AG09319 (cell line): ENCODE measurements around the gene MAP3K9.

ENCODE experiments used
- DNase-seq: peaks from one replicate; pipeline ENCODE4 v3.0.0-alpha.2; 2010; ENCODE audit warnings: low read depth; ENCODE audit errors: extremely low read depth
- TF ChIP-seq, protein P1 (sequence below): IDR thresholded peaks from 2 replicates; pipeline ENCODE4 v1.5.1; 2011; ENCODE audit warnings: low read depth, mild to moderate bottlenecking, inconsistent platforms, low read length, moderate library complexity

The MAP3K9 gene

GRCh38 chr14:70804556-70805162 lies 4.7 kb downstream of the MAP3K9 start:
- DNase-seq: no peak
- TF ChIP-seq, protein P1, sequence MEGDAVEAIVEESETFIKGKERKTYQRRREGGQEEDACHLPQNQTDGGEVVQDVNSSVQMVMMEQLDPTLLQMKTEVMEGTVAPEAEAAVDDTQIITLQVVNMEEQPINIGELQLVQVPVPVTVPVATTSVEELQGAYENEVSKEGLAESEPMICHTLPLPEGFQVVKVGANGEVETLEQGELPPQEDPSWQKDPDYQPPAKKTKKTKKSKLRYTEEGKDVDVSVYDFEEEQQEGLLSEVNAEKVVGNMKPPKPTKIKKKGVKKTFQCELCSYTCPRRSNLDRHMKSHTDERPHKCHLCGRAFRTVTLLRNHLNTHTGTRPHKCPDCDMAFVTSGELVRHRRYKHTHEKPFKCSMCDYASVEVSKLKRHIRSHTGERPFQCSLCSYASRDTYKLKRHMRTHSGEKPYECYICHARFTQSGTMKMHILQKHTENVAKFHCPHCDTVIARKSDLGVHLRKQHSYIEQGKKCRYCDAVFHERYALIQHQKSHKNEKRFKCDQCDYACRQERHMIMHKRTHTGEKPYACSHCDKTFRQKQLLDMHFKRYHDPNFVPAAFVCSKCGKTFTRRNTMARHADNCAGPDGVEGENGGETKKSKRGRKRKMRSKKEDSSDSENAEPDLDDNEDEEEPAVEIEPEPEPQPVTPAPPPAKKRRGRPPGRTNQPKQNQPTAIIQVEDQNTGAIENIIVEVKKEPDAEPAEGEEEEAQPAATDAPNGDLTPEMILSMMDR: no peak

- no peak for DNase-seq
- TF ChIP-seq, protein P1: no peak
These were observed 5.7 kb downstream of the MAP3K9 start for GRCh38 chr14:70803321-70804310.

DNA sequence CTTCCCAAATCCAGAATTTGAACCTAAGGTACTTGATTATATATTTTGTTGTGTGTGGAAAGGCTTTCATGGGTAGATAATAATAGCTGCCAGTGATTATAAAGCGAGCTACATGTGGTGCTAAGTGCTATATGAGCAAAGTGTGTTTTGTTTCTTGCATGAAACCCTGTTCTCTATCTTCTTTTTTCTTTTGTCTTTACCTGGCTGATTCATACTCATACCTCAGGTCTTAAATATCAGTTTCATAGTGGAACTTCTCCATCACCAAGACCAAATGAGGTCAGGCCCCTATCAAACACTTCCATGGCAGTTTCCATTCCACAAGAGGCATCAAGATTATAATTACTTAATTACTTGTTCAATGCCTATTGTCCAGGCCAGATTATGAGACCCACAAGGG lies 6.9 kb downstream of the MAP3K9 start:
- DNase-seq: no peak
- TF ChIP-seq, protein P1: no peak

DNA sequence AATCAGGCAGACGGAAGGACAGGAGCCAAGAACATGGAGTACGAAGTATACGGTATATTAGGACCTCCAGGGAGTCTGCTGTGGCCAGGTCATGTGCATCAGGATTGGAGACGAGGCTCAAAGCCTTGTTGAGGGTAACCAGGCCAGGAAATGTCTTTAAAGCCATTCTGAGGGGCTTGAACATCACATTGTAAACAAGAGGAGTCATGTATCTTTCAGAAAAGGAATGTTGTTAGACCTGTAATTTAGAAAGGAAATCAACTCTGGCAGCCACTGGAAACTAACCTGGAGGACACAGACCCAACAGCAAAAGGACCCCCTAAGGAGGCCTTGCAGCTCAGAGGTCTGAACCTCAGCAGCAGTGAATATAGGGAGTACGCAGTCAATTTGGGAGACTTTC lies 7.5 kb downstream of the MAP3K9 start:
- no peak for DNase-seq
- TF ChIP-seq, protein P1: no peak

- no peak for DNase-seq
- TF ChIP-seq, protein P1: no peak
These were observed 12.8 kb downstream of the MAP3K9 start for GRCh38 chr14:70796551-70796950.

GRCh38 chr14:70794294-70794693 lies 15.0 kb downstream of the MAP3K9 start:
- TF ChIP-seq, protein P1: no peak

GRCh38 chr14:70793637-70794036 lies 15.7 kb downstream of the MAP3K9 start:
- TF ChIP-seq, protein P1: no peak
- DNase-seq: no peak

More at GRCh38 chr14:70794294-70794693, 15.0 kb downstream of the MAP3K9 start:
- no peak for DNase-seq
